ENCODE measurements around the gene SYVN1.
A peak's percentile ranks its signal among the peaks of the same experiment; 100 is the strongest.

SYVN1 gene

DNA sequence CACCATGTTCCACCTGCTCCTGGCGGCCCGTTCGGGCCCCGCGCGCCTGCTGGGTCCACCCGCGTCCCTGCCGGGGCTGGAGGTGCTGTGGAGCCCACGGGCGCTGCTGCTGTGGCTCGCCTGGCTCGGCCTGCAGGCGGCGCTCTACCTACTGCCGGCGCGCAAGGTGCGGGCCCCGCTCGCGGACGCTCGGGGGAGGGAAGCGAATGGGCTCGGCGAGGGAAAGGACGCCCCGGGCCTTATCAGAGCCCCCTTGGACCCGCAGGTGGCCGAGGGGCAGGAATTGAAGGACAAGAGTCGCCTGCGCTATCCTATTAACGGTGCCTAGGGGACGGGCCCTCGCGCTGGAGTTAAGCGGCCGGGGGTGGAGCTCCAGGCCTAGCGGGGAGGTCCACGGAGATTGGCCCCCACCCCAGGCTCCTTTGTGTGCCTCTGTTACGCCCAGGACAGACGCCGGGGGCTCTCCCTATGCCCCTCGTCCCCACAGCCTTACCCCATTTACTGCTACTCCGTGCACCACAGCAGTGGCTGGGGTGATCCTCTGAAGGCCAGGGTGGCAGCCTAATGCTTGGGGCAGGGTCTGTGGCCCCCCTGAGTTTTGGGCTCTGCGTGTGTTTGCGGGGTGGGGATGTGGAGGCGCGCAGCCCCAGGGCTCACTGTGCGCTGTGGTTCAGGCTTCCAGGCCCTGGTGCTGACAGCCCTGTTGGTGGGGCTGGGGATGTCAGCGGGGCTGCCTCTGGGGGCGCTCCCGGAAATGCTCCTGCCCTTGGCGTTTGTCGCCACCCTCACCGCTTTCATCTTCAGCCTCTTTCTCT, 21.6 kb downstream of the SYVN1 start:
- peak; percentile 43 to 68 (median 54) for DNase-seq (ENCODE audit: low read depth in 3 of 3, low spot score in 1 of 3)

DNA sequence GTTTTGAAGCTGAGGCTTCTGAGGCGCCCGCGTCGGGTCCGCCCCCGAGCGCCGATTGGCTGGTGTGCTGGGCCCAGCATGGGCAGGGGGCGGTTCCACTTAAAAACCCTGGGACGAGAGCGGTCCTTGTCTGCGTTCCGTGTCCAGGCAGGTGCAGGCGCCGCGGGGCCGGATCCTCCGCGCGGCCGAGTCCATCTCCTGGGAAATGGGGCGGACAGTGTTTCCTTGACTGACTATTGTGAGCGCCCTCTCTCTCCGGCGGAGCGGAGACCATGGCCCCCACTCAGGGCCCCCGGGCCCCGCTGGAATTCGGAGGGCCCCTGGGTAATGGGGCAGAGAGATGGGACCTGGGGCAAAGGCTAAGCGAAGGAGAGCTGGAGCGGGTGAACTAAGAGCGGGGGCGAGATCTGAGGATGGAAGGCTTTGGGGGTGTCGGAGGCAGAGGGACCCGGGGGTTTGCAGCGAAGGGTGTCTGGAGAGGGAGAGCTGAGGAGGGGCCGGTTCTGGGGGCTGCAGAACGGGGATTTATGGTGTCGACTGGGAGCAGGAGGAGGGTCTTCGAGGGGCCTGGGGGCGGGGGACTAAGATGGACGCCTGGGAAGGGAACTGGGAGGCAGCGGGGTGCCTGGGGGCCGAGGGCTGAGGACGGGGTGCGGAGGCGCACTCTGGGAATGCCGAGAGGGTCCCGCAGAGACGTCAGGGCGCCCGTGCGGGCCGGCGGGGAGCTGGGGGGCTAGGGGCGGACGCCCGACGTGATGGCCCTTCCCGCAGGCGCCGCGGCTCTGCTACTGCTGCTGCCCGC, 22.4 kb downstream of the SYVN1 start, which contains the start of gene TM7SF2:
Gene TM7SF2, plus strand, starts transcription at position 129 of the 802 bp plus-strand sequence. Its CDS starts 144 bp downstream, at position 273.
- DNase-seq (ENCODE audit: low read depth in 3 of 3, low spot score in 1 of 3): peak; percentile 86

DNA sequence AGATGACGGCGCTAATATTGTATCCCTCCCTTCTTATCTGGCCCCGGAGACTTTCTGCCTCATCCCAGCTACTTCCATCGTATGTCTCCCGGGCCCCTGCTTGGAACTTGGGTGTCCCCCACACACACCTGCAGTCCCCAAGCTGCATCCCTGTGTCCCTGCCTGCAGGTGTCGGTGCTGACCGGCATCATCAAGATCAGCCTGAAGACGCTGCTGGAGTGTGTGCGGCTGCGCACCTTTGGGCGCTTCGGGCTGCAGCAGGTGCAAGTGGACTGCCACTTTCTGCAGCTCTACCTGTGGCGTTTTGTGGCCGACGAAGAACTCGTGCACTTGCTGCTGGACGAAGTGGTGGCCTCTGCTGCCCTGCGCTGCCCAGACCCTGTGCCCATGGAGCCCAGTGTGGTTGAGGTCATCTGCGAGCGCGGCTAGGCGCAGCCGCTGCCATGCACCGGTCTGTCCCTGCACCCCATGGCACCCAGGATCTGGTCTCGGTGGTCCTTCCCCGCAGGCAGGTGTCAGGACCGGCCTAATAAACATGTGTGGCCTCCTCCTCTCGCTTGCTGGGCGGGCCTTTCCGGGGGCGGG, 23.1 kb downstream of the SYVN1 start:
- DNase-seq (ENCODE audit: low read depth in 3 of 3, low spot score in 1 of 3): no peak

DNA sequence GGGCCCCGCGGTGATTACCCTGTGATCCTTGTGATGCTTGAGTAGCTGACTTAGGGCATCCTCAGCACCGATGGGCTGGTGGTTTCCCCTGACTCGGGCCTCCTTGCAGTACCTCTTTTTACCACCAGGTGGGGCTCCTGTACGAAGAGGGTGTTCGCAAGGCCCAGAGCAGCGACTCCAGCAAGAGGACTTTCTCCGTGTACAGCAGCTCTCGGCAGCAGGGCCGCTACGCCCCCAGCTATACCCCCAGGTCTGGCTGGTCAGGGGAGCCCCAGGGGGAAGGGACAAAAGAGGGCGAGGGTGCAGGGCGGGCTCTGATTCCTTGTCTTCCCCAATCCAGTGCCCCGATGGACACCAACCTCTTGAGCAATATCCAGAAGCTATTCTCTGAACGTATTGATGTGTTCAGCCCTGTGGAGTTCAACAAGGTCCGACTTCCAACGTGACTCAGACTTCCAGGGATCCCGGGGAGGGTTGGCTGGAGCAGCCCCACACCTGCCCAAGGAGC, 23.9 kb downstream of the SYVN1 start:
- DNase-seq (ENCODE audit: low read depth in 3 of 3, low spot score in 1 of 3): peak; percentile 86 to 99 (median 91)

DNA sequence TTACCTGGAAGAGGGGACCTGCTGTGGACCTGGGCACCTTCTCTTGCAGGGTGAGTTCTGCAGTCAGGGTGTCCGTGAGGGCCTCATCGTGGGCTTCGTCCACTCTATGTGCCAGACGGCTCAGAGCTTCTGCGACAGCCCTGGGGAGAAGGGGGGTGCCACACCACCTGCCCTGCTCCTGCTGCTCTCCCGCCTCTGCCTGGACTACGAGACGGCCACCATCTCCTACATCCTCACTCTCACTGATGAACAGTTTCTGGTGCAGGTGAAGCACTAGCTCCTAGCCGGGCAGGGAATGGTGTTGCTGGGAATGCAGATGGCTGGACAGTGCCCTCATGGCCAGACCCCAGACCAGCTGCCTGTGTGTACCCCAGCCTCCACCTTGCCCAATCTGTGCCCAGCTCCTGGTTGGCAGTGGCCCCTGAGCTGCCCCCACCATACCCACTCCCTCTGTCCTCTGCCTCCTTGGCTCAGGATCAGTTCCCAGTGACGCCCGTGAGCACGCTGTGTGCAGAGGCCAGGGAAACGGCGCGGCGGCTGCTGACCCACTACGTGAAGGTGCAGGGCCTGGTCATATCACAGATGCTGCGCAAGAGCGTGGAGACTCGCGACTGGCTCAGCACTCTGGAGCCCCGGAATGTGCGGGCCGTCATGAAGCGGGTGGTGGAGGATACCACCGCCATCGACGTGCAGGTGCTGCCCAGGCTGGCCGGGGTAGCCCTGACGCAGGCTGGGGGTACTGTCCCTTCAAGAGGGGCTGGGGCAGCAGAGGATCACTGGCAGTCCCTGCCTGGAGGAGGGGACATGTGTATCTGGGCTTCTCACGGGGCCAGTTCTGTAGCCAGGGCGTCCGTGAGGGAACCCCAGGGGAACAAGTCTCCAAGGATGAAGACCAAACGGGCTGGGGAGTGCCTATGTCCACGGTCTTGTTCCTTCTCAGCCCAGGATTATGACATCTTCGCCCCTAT, 24.8 kb downstream of the SYVN1 start:
- DNase-seq (ENCODE audit: low read depth in 3 of 3, low spot score in 1 of 3): no peak

DNA sequence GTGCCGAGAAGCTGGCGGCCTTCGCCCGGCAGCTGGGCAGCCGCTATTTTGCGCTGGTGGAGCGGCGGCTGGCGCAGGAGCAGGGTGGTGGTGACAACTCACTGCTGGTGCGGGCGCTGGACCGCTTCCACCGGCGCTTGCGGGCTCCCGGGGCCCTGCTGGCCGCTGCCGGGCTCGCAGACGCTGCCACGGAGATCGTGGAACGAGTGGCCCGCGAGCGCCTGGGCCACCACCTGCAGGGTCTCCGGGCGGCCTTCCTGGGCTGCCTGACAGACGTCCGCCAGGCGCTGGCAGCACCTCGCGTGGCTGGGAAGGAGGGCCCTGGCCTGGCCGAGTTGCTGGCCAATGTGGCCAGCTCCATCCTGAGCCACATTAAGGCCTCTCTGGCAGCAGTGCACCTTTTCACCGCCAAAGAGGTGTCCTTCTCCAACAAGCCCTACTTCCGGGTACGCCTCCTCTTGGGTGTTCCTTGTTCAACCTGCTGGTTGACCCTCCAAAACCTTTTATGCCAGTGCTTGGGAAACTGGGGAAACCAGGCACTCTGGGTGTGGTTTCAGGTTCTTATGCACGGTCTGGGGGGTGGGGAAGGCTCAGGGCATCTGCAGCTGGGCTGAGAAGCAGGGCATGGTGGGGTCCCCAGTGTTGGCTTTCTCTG, 25.7 kb downstream of the SYVN1 start:
- DNase-seq (ENCODE audit: low read depth in 3 of 3, low spot score in 1 of 3): no peak

DNA sequence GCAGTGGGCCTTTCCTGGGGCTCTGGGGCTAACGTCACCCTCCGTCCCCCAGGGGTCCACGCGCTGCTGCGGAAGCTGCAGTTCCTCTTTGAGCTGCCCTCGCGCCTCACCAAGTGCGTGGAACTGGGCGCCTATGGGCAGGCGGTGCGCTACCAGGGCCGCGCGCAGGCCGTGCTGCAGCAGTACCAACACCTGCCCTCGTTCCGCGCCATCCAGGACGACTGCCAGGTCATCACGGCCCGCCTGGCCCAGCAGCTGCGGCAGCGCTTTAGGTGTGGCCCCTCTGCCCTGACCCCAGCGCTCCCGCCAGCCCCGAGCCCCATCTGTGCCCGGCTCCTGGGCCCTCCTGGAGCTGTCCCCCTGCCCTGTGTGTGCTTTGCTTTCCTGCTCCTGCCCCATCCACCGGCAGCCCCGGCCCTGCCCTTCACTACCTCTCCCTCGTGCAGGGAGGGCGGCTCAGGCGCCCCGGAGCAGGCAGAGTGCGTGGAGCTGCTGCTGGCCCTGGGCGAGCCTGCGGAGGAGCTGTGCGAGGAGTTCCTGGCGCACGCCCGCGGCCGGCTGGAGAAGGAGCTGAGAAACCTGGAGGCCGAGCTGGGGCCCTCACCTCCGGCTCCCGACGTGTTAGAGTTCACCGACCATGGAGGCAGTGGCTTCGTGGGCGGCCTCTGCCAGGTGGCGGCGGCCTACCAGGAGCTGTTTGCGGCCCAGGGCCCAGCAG, 26.4 kb downstream of the SYVN1 start:
- DNase-seq (ENCODE audit: low read depth in 3 of 3, low spot score in 1 of 3): no peak

DNA sequence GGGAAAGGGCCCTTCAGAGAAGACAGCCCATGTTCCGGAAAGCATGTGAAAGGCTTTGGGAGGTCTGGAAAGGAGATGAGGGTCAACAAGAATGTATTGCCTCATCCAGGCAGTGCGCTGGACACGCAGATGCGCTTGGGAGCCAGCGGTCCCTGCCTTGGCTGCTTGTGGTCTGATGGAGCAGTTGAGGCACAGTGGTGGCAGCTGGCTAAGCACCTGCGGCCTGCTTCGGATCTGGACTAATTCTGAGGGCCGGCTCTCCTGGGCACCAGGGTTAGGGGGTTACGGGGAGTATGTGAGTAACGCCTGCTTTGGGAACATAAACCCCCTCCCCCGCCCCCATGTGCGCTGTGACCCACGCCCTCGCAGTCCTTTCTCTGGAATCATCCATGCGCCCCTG, 27.2 kb downstream of the SYVN1 start:
- no peak for DNase-seq (ENCODE audit: low read depth in 3 of 3, low spot score in 1 of 3)

DNA sequence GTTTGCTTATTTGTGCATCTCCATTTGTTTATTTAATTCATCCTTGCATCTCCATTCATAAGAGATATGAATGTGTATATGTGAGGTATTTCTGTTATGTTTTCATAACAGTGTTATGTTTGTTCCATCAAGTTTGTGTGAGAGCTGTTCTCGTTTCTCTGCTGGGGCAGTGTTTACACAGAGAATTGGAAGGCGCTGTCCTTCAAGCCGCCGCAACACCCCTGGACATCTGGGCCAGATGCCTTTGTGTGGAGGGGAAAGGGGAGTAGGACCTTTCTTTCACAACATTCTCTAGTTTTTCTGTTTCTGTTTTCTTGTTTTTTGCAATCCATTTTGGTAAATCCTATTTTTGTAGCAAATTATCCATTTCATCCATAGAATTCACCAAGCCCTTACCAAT, 29.7 kb downstream of the SYVN1 start:
- no peak for DNase-seq (ENCODE audit: low read depth in 3 of 3, low spot score in 1 of 3)

DNA sequence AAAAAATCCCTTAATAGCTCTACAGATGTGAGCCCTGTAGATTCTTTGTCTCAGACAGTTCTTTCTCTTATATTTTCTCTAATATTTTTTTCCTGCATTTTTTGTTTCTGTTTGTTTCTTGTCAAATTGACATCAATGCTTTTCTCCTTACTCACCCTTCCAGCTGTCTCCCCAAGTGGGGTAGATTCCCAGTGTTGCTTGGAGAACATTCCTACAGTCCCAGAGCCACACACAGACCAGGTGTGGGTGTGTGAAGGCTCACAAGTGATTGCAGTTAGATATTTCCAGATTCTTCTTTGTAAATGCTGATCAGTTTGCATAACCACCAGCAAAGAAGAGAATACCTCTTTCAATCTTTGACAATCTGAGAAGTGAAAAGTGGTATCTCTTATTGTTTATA, 30.8 kb downstream of the SYVN1 start:
- DNase-seq (ENCODE audit: low read depth in 3 of 3, low spot score in 1 of 3): no peak

DNA sequence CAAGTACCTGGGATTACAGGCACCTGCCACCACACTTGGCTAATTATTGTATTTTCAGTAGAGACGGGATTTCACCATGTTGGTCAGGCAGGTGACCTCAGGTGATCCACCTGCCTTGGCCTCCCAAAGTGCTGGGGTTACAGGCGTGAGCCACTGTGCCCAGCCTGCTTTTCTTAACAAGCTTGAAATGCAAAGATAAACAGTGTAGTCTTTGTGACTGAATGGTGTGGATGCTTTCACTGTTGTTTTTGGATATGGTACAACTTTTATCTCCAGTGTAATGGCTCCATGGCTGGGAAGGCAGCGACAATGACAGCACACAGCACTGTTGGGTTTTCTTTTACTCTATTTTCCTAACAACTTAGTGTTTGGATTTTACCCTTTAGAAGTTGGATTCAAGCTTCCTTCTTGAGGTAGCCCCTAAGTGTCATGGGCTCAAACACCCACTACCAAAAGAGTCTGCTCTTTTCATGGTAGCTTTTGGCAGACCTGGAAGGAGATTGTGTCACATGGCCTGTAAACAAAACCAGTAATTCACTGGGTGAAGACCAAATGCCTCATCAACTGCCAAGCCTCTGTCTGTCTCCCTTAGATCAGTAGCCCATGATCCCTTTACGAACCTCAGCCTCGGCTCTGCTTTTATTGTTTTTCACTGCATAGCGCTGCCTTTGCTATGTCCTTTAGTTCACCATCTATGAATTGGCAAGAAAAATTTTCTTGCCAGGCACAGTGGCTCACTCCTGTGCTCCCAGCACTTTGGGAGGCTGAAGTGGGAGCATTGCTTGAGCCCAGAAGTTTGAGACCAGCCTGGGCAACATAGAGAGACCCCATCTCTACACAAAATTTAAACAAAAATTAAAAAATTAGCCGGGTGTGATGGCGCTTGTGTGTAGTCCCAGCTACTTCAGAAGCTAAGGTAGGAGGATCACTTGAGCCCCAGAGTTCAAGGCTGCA, 31.9 kb downstream of the SYVN1 start:
- no peak for DNase-seq (ENCODE audit: low read depth in 3 of 3, low spot score in 1 of 3)

DNA sequence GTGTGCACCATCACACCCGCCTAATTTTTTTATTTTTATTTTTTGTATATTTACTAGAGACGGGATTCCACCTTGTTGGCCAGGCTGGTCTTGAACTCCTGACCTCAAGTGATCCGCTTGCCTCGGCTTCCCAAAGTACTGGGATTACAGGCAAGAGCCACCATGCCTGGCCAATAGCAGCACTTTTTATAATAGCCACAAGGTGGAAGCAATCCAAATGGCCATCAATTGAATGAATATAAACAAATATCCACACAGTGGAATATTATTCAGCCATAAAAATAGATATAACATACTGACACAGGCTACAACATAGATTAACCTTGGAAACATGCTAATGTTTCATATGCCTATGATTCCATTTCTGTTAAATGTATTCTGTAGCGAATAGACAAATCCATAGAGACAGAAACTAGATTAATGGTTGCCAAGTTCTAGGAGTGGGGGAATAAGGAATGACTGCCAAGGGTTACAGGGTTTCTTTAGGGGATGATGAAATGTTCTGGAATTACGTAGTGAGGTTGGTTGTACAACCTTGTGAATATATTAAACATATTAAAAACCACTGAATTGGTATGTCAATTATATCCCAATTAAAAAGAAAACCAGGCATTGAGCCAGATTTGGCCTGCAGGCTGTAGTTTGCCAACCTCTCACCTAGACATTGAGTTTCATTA, 33.5 kb downstream of the SYVN1 start:
- DNase-seq (ENCODE audit: low read depth in 3 of 3, low spot score in 1 of 3): no peak

DNA sequence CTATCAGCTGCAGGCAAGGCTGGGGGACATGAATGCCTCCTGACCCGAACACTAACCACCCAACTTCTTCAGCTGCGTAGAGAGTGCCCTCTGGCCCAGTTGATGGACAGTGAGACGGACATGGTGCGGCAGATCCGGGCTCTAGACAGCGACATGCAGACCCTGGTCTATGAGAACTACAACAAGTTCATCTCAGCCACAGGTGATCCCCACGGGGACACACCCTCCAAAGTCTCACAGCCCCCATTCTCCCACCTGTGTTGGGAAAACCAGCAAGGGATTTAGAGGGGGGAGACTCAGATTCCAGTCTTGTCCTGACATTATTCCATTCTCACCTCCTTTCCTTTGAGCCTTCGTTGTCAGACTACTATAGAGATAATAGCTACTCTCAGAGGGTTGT, 37.4 kb downstream of the SYVN1 start:
- no peak for DNase-seq (ENCODE audit: low read depth in 3 of 3, low spot score in 1 of 3)

DNA sequence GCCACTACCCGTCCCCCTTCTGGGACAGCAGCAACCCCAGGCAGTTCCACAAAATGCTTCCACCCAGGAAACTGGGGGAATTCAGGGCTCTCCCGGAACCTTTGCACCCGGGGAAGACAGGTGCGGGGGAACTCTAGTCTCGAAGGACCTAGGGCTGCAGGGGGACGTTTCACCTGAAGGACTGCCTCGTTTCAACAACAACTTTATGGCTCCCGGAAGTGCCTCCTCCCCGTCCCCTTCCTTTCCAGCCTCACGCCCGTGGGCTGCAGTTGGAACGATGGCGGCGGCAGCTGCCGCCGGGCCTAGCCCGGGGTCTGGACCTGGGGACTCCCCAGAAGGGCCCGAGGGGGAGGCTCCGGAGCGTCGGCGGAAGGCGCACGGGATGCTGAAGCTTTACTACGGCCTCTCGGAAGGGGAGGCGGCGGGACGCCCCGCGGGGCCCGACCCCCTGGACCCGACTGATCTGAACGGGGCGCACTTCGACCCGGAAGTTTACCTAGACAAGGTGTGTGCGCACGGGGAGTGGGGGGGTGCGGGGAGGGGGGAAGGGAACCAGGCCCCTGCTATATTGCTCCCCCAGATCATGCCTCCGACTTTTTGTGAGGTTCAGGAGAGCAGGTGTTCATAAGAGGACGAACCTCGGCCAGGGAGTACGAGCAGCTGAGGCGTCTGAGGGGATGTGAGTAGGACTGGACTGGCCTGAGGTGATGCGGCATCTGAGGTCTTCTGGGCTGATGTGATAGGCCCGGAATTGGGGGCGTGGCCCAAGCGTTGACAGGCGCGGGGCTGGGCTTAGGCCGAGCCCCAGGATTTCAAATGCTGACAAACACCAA, 38.1 kb downstream of the SYVN1 start, which contains the start of gene VPS51:
Gene VPS51, plus strand, starts transcription at position 241 of the 833 bp plus-strand sequence. Its CDS starts 37 bp downstream, at position 278.
- peak; percentile 63 to 75 (median 71) for DNase-seq (ENCODE audit: low read depth in 3 of 3, low spot score in 1 of 3)

DNA sequence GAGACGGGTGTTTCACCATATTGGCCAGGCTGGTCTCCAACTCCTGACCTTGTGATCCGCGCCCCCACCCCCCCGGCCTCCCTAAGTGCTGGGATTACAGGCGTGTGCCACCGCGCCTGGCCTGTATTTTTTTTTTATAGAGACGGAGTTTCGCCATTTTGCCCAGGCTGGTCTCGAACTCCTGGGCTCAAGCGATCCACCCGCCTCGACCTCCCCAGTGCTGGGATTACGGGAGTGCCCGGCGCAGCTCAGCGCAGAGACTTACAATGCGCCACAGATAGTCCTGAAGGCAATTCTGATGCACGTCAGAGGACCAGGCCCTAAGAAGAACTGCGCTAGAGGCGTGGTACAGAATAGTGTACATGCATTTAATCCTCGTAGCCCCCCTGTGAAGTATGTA, 38.9 kb downstream of the SYVN1 start:
- DNase-seq (ENCODE audit: low read depth in 3 of 3, low spot score in 1 of 3): no peak

DNA sequence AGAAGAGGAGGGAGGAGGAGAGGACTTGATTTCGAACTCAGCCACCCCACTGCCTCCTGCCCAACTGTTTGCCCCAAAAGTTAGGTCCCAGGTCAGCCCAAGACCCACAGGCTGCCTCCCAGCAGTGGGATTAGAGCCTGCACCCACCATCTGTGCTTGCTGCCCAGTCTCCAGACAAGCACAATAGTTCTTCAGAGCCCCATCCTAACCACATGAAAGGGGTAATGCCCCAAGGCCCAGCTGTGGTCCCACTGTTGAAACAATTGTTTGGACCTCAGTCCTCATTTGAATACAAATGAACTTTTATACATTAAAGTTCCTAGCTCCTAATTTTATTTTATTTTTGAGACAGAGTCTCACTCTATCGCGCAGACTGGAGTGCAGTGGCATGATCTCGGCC, 43.7 kb downstream of the SYVN1 start:
- no peak for DNase-seq (ENCODE audit: low read depth in 3 of 3, low spot score in 1 of 3)

DNA sequence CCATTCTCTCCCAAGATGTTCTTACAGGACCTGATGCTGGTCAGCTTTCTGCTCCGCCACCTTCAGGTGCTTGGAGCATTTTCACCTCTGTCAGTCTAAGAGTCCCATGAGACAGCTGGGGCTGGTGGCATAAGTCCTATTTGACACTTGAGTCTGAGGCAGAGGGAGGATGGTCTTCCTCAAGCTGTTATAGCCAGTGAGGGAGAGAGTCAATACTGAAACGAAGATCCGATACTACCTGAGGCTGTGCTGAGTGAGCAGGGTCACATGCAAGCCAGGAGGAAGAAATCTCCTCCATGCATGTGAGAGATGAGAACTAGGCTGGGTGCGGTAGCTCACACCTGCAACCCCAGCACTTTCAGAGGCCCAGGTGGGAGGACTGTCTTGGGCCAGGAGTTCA, 44.7 kb downstream of the SYVN1 start:
- DNase-seq (ENCODE audit: low read depth in 3 of 3, low spot score in 1 of 3): no peak
